ENCODE measurements around the gene SLC46A1. TPM values are rescaled to one million over a fixed set of nuclear protein-coding genes. Genes with fewer than 3 reads are reported as not detected.

Gene SLC46A1
- total and polyA plus RNA-seq, 2 of the 8 experiments (the other 6 are each of a cell fraction or from before 2014, with no cell fraction given) = 5.3 to 8.7 TPM

- 93% methylated on average over 4 of the region's 4 CpGs; no CpG with 5 or more reads in 1 of the 2 experiments for WGBS, 2 experiments (ENCODE audit: extremely low coverage in 1 of 2, insufficient coverage in 1 of 2, insufficient read length in 1 of 2, insufficient replicate concordance in 2 of 2, low coverage in 1 of 2, low lambda C conversion rate in 2 of 2, missing lambda C conversion rate in 1 of 2)
- Histone ChIP-seq H2BK120ac (replicated peaks; ENCODE audit: low read depth, low read length) (no peak overlapping the region), H2BK15ac (ENCODE audit: low read length) (no peak overlapping the region), H3K9me3 (ENCODE audit: insufficient read depth in 2 of 2, low read depth in 1 of 2, low read length in 1 of 2) (no peaks in the 10 kb centered on the region), H3K9ac (replicated peaks in 1 of 4; ENCODE audit: extremely low read depth in 1 of 4, low read depth in 3 of 4, low read length in 3 of 4) (no peak overlapping the region), H3K36me3 (ENCODE audit: control insufficient read depth in 2 of 4, insufficient read depth in 4 of 4, low read length in 3 of 4) (no peaks in the 10 kb centered on the region), H2BK12ac (ENCODE audit: low read depth, low read length) (no peak overlapping the region), H3K4ac (replicated peaks; ENCODE audit: insufficient read length, low read depth, low read length) (no peak overlapping the region), H4K91ac (replicated peaks; ENCODE audit: insufficient read length, low read length) (no peak overlapping the region), H3K4me2 (ENCODE audit: insufficient read depth in 1 of 2, low read depth in 2 of 2, low read length in 2 of 2) (no peak overlapping the region), H4K20me1 (replicated peaks in 1 of 2; ENCODE audit: control insufficient read depth in 1 of 2, insufficient read depth in 2 of 2, low read length in 2 of 2) (no peaks in the 10 kb centered on the region), H3K79me2 (ENCODE audit: control insufficient read depth in 1 of 2, insufficient read depth in 2 of 2, low read length in 2 of 2) (no peaks in the 10 kb centered on the region; a peak in 1 of 4 replicates), H3K56ac (replicated peaks; ENCODE audit: insufficient read length, low read depth, low read length) (no peak overlapping the region), H2BK5ac (ENCODE audit: low read depth, low read length) (no peak overlapping the region), H3K4me1 (replicated peaks in 1 of 4; ENCODE audit: control insufficient read depth in 3 of 4, insufficient read depth in 4 of 4, low read length in 3 of 4) (peaks cover 7 to 32% (median 17%) of the 10 kb centered on the region in 4 experiments), H4K8ac (ENCODE audit: extremely low read depth, insufficient read depth, low read length) (no peak overlapping the region), H3K23ac (ENCODE audit: insufficient read length) (no peak overlapping the region), H2BK20ac (ENCODE audit: low read length) (no peak overlapping the region), H3K18ac (ENCODE audit: extremely low read depth, low read length) (no peak overlapping the region), H3K23me2 (ENCODE audit: low read depth, low read length) (no peaks in the 10 kb centered on the region), H3K27me3 (replicated peaks in 1 of 4; ENCODE audit: control insufficient read depth in 3 of 4, extremely low read depth in 1 of 4, insufficient read depth in 3 of 4, low read length in 3 of 4) (peaks cover 0 to 26% (median 9%) of the 10 kb centered on the region in 4 experiments; a peak in 5 of 7 replicates), H2AK5ac (ENCODE audit: low read depth, low read length) (no peak overlapping the region), H3K27ac (ENCODE audit: low read depth, low read length) (no peak overlapping the region), H3K79me1 (ENCODE audit: low read depth, low read length) (no peaks in the 10 kb centered on the region; the same call in 1 of the 2 replicates), H3K14ac (ENCODE audit: insufficient read length) (no peak overlapping the region), H2AFZ (ENCODE audit: low read length) (no peak overlapping the region), H3K4me3 (ENCODE audit: extremely low read depth in 1 of 4, insufficient read depth in 2 of 4, low read depth in 3 of 4, low read length in 4 of 4) (no peak overlapping the region), H4K5ac (ENCODE audit: insufficient read length, low read depth, low read length) (no peak overlapping the region)
- DNase-seq (ENCODE audit: low read depth in 1 of 2, low spot score in 2 of 2) = no peak
- CTCF ChIA-PET (ENCODE audit: partially characterized antibody) = interaction anchor here (0.8 to 4.5 kb wide), 5 partner anchors 17 to 151 kb away, joined by 3 to 28 read pairs (median 3); partner anchors contain the start of gene VTN
- FAIRE-seq = no peak
- POLR2A ChIA-PET (ENCODE audit: partially characterized antibody) = interaction anchor here (0.7 to 12.8 kb wide), 3 partner anchors 10 to 444 kb away, joined by 3 to 135 read pairs (median 5); no protein-coding TSS in a partner anchor
- no peak for TF ChIP-seq CHD1 (IDR thresholded peaks at IDR 0.05; ENCODE audit: low read depth, low read length)
- TF ChIP-seq SP2 (IDR thresholded peaks at IDR 0.05; ENCODE audit: low read length) = no peak
- TF ChIP-seq ATF2 (IDR thresholded peaks at IDR 0.05; ENCODE audit: low read length) = no peak
- TF ChIP-seq BACH1 (IDR thresholded peaks at IDR 0.05; ENCODE audit: low read length) = no peak
- no peak for TF ChIP-seq RBBP5 (IDR thresholded peaks at IDR 0.05; ENCODE audit: borderline replicate concordance, low read depth, low read length)
- TF ChIP-seq KDM5A (IDR thresholded peaks at IDR 0.05; ENCODE audit: low read length) = no peak
- no peak for TF ChIP-seq SRF (IDR thresholded peaks at IDR 0.05; ENCODE audit: low read depth, low read length)
- no peak for TF ChIP-seq EZH2 (IDR thresholded peaks at IDR 0.05; ENCODE audit: low read depth, low read length, severe bottlenecking)
- no peak for TF ChIP-seq POU5F1 (IDR thresholded peaks at IDR 0.05; ENCODE audit: low read depth, low read length)
- no peak for TF ChIP-seq TEAD4 (IDR thresholded peaks at IDR 0.05; ENCODE audit: low read depth, low read length)
- TF ChIP-seq SUZ12 (IDR thresholded peaks at IDR 0.05; ENCODE audit: low read length) = no peak
- TF ChIP-seq SIRT6 (IDR thresholded peaks at IDR 0.05; ENCODE audit: low read length) = no peak
- no peak for TF ChIP-seq TBP (IDR thresholded peaks at IDR 0.05; ENCODE audit: low read depth, low read length)
- no peak for TF ChIP-seq TAF1 (IDR thresholded peaks at IDR 0.05; ENCODE audit: low read depth, low read length)
These were observed 6.2 kb downstream of the SLC46A1 start for GRCh38 chr17:28399808-28400207.
